GM21619 (cell line): ENCODE results near the gene EBPL.

Source experiments
- ATAC-seq: cut with Tn5 transposase; IDR thresholded peaks from one replicate; pipeline ENCODE4 v1.9.1; 2021; ENCODE audit not compliant: unreplicated experiment

The EBPL gene

DNA sequence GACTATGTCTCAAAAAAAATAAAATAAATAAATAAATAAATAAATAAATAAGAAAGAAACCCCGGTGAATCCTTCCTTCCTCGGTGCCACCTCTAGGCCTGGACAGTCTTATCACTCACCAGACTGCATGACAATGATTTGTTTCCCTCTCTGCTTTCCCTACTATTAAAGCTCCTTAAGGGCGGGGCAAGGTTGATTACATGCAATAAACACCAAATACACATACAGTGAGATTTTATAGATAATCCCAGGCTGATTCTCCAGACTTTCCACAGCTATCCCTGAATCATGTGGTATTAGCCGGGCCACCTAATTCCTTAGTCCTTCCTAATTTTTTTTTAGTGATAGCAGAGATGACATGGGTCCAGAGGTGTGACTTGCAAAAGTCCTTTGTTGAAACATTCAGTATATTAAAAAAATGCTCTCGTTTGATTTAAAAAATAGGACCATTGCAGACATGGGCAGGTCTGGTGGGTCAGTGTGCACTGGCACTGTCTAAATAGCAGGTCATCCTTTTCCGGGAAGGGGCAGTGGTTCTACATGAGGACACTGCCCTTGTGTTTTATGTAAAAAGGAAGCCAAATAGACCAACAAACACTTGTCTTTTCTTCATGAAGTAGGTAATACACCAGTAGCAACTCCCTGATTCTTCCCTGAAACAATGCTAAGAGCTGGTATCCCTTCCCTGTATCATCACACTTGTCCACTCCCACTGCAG, 14.5 kb downstream of the EBPL start:
- no peak for ATAC-seq

DNA sequence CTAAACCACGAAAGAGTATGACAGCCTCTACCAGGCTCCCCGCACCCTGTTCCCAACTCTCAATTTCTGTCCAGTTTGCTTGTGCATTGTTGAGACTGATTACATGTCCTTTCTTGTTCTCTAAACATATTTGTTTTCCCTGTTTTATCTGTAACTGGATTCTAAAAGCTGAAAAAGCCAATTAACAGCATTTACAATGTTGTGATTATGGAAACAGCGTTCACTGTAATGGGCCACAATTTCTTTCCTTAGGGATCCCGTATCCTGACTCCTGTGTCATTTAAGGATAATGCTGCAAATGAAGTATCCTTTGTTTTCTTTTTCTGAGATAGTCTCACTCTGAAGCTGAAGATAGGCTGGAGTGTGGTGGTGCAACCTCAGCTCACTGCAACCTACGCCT, 20.5 kb downstream of the EBPL start:
- ATAC-seq: no peak

DNA sequence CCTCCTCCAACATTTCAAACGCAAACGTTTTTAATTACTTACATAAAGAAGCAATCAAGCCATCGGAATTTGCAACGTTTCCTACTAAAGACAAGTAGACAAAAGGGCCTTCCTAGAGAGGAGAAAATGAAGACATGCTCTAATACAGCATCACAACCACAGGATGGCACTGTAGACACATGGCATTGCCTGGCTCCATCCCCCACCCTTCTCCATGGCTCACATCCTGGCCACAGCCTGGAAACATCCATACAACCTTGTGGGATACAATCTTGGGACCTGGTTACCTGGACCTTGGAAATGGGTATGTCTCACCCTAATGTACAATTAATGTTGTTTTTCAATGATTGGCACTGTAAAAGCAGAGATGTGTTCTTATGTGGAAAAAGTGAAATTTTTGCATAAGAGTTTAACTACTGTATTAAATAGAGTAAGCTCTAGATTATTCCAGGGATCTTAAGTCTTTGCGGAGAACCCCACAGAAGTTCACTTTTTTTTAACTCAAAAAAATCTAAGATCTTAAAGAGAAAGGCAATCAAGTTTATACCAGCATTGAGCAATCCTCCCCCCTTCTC, 21.5 kb downstream of the EBPL start:
- peak; percentile 53 for ATAC-seq

- ATAC-seq: no peak
These were observed 23.5 kb downstream of the EBPL start for GRCh38 chr13:49667773-49668172.

DNA sequence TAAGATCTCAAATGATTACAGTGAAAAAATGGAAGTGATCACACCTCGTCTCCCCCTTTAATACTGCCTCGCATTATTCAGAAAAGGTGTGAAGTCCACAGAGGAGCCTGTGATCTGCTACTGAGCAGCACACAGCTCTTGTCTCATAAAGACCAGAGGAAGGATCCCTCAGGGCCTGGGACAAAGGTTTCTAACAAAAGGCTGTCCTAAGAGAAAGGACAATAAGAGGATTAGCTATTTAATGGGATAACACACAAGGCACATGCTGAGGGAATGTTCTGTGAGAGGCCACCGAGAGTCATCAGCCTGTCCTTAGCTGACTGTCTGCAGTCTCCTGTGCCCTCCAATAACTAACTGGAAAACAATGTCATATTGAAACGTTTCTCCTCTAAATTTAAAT, 26.7 kb downstream of the EBPL start:
- ATAC-seq: no peak

GRCh38 chr13:49657241-49657641, 34.0 kb downstream of the EBPL start:
- no peak for ATAC-seq

GRCh38 chr13:49655906-49656305, 35.4 kb downstream of the EBPL start:
- no peak for ATAC-seq

DNA sequence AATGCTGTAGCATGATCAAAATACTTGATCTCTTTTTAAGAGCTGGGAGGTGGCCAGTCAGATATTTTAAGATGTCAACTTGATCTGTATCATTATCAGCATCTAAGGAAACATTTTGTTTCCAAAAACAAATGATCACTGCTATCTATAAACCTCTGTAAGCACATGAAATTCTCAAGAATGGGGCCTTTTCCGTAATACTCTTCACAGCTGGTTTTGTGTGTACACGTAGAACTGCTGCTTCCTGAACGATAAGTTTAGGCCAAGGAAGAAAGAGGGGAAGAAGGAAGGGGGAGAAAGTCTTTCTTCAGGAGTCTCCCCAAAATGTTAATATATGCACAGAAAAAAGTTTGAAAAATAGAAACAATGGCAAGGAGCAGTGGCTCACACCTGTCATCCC, 37.3 kb downstream of the EBPL start:
- ATAC-seq: no peak

DNA sequence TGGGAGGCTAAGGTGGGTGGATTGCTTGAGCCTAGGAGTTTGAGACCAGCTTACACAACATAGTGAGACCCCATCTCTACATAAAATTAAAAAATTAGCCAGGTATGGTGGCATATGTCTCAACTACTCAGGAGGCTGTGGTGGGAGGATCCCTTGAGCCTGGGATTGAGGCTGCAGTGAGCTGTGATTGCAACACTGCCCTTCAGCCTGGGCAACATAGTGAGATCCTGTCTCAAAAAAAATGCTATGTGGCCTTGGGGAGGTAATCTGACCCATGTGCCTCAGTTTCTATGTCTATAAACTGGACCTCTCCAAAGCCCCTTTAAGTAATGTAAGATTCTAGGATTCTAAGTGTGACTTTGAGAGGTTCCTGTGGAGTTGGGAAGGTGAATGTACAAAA, 37.8 kb downstream of the EBPL start:
- no peak for ATAC-seq

DNA sequence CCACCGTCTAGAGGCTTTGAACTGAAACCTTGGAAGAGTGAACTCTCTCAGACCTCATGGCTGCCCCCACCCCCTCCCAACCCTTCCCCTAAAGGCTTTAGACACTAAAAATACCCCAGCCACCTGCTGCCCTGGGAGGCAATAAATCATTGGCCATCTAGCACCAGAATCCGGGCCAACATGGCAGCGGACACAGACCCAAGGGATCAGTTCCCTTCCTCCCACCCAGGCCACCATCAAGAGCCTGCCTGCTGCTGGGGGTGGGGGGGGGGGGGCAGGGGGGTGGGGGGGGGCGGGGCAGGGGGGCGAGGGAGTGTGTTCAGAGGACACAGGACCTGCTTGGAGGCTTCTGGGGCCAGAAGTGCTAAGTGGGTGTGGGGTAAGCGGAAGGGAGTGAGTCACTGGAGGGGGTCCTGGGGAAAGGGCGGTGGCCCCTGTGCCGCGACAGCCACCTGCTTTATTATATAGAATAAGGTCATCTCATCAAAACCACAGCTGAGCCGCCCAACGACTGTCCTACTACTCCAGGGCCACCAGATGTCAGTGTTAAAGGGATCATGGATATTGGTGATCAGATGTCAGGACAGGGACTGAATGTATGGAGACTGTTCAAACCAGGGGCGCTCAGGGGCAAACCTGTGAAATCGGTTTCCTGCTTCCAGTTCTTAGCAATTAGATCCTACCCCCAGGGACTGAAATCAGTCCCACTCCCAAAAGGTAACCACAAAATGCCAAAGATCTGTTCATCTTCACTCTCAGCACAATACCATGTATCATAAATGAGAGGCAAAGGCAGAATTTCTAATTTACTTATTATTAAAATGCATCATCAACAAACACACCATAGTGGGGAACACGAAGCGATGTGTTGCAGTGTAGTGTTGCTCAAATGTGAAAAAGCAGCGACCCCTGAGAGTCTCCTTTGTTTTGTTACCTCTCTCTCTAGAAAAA, 38.7 kb downstream of the EBPL start:
- no peak for ATAC-seq

DNA sequence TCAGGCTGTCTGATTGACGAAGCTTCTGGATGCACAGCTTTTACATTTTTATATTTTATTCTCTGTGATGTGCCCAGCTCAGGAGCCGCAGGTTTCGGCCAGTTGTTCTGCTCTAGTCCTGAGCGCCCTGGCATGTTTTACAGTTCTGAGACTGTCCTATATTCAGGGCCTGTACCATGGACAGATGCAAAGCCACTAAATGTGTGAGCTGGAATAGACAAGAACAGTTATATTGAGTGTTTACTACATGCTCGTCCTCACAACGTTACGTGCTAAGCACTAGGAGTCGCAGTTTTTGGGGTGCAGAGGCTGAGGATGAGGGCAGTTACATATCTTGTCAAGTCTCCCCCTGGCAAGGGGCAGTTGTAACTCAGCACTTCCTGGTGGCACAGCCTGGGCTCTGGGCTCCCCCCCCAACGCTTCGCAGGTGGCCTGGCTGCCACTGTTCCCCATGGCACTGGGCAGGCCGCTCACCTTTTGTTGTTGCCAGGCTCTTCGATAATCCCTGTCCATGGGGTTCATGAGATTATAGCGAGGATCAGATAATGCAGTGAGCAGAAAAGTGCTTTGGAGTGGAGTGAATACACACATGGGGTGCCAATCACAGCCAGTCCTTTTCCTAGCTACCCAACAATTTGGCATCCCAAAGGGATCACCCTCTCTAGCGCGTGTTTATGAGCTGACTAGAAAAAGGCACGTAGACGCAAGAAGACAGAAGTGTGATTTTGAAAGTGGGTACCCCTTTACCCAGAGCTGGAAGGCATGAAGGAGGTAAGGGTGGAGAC, 39.5 kb downstream of the EBPL start:
- ATAC-seq: no peak

- ATAC-seq: no peak
These were observed 41.3 kb downstream of the EBPL start for GRCh38 chr13:49649963-49650312.

GRCh38 chr13:49649244-49649962, 41.9 kb downstream of the EBPL start:
- ATAC-seq: no peak

DNA sequence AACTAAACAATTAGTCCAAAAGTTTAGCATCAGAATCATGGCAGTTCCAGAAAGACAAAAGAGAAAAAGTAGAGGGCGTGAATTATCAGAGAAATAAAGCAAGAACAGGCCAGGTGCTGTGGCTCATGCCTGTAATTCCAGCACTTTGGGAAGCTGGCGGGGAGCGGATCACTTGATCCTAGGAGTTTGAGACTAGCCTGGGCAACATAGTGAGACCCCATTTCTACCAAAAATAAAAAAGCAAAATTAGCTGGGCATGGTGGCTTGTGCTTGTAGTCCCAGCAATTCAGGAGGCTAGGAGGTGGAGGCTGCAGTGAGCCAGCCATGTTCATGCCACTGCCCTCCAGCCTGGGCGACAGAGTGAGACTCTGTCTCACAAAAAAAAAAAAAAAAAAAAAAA, 44.6 kb downstream of the EBPL start:
- no peak for ATAC-seq

DNA sequence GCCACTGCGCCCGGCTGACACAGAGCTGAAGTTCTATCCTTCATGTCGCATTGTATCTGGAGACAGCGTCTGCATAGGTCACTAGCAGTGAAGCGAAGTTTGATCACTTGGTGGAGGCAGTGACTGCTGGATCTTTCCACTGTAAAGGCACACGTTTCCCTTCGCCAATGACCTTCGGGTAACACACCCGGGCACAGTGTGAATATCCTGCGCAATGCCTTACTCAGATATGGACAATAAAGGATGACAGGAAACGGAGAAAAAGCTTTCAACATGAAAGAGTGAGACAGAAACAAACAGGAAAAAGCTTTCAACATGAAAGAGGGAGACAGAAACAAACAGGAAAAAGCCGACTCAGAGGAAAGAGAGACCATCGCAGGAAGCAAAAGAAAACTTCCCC, 45.8 kb downstream of the EBPL start:
- no peak for ATAC-seq

- ATAC-seq: no peak
These were observed 48.1 kb downstream of the EBPL start for GRCh38 chr13:49643035-49643646.

GRCh38 chr13:49641801-49642291, 49.4 kb downstream of the EBPL start:
- no peak for ATAC-seq

DNA sequence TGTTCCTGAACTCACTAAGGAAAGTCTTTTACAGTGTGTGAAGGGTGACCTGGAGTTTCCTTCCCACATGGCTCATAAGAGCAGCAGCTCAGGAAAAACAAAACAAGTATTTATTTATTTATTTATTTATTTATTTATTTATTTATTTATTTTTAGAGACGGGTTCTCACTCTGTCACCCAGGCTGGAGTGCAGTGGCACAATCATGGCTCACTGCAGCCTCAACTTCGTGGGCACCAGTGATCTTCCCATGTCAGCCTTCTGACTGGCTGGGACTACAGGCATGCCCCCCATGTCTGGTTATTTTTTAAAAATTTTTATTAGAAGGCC, 52.6 kb downstream of the EBPL start:
- ATAC-seq: no peak

GRCh38 chr13:49638030-49638743, 53.1 kb downstream of the EBPL start:
- no peak for ATAC-seq

- ATAC-seq: no peak
These were observed 54.6 kb downstream of the EBPL start for GRCh38 chr13:49636705-49637104.
